ENCODE measurements around the gene CHD8.
"Not testable (repeated sequence)": the region's sequence is repeated elsewhere in the genome, so short reads cannot be mapped to it uniquely, and the experiment has no call there.

The CHD8 gene

GRCh38 chr14:21475767-21476522 lies 20.0 kb upstream of the CHD8 start:
- no peak for DNase-seq (ENCODE audit: low read depth, low spot score)
- CTCF ChIA-PET, result interaction anchor here (0.6 to 10.5 kb wide), 12 partner anchors 11 to 93 kb away, joined by 3 to 107 read pairs (median 12); partner anchors contain the start of genes CHD8, METTL3 and SALL2
- H3K4me3 ChIP-seq (ENCODE audit: low read depth, low read length), result peak overlapping the region; percentile 94
- no peak for TF ChIP-seq CTCF (IDR thresholded peaks at IDR 0.05; ENCODE audit: insufficient read depth, low read length, missing control alignments)
- POLR2A ChIA-PET, result interaction anchor here (0.9 to 1.5 kb wide), 2 partner anchors 10 to 39 kb away, joined by 4 read pairs; no protein-coding TSS in a partner anchor

- H3K4me3 ChIP-seq (ENCODE audit: low read depth, low read length), result no peak overlapping the region
- POLR2A ChIA-PET, result no interaction called here
- no peak for TF ChIP-seq CTCF (IDR thresholded peaks at IDR 0.05; ENCODE audit: insufficient read depth, low read length, missing control alignments)
- DNase-seq (ENCODE audit: low read depth, low spot score), result peak; percentile 91
- CTCF ChIA-PET, result interaction anchor here (5.3 to 6.1 kb wide), 2 partner anchors 10 to 11 kb away, joined by 47 to 52 read pairs; partner anchors contain the start of genes CHD8, RAB2B and TOX4
Measured at GRCh38 chr14:21467616-21468015, 11.7 kb upstream of the CHD8 start.

- peak overlapping the region; percentile 87 for H3K4me3 ChIP-seq (ENCODE audit: low read depth, low read length)
- POLR2A ChIA-PET, result interaction anchor here (0.7 to 2.1 kb wide), 4 partner anchors 18 to 74 kb away, joined by 3 to 14 read pairs (median 3); partner anchors contain the start of gene METTL3
- CTCF ChIA-PET, result interaction anchor here (0.6 to 5.6 kb wide), 13 partner anchors 10 to 76 kb away, joined by 3 to 52 read pairs (median 10); partner anchors contain the start of genes RAB2B and TOX4
- no peak for TF ChIP-seq CTCF (IDR thresholded peaks at IDR 0.05; ENCODE audit: insufficient read depth, low read length, missing control alignments)
- DNase-seq (ENCODE audit: low read depth, low spot score), result no peak
Measured at GRCh38 chr14:21455592-21455911, 371 bp downstream of the CHD8 start.

- CTCF ChIA-PET, result interaction anchor here (0.7 to 5.6 kb wide), 8 partner anchors 9 to 43 kb away, joined by 3 to 52 read pairs (median 20); partner anchors contain the start of genes RAB2B and TOX4
- POLR2A ChIA-PET, result interaction anchor here (0.6 to 2.1 kb wide), 3 partner anchors 18 to 74 kb away, joined by 3 to 14 read pairs (median 3); no protein-coding TSS in a partner anchor
- DNase-seq (ENCODE audit: low read depth, low spot score), result no peak
- H3K4me3 ChIP-seq (ENCODE audit: low read depth, low read length), result peak overlapping the region; percentile 87
- TF ChIP-seq CTCF (IDR thresholded peaks at IDR 0.05; ENCODE audit: insufficient read depth, low read length, missing control alignments), result no peak
Measured at GRCh38 chr14:21454843-21455544, 929 bp downstream of the CHD8 start.

- no peak for TF ChIP-seq CTCF (IDR thresholded peaks at IDR 0.05; ENCODE audit: insufficient read depth, low read length, missing control alignments)
- ChIA-PET POLR2A (no interaction called here), CTCF (interaction anchor here (1.2 to 1.3 kb wide), 2 partner anchors 25 to 49 kb away, joined by 3 to 4 read pairs; no protein-coding TSS in a partner anchor)
- H3K4me3 ChIP-seq (ENCODE audit: low read depth, low read length), result no peak overlapping the region
- no peak for DNase-seq (ENCODE audit: low read depth, low spot score)
Measured at GRCh38 chr14:21449899-21450216, 6.1 kb downstream of the CHD8 start.

GRCh38 chr14:21442657-21443056 lies 13.3 kb downstream of the CHD8 start:
- not testable (repeated sequence) for DNase-seq (ENCODE audit: low read depth, low spot score); H3K4me3 ChIP-seq (ENCODE audit: low read depth, low read length)
- ChIA-PET POLR2A (interaction anchor here (0.7 kb wide), 1 partner anchor 11 kb away, joined by 3 read pairs; no protein-coding TSS in a partner anchor), CTCF (interaction anchor here (5.9 kb wide), 1 partner anchor 13 kb away, joined by 39 read pairs; the partner anchor contains the start of gene CHD8)

All from AG04449 (cell line).